GM19023 (cell line): ENCODE results near the gene PAX6.
"Not testable (repeated sequence)": the region's sequence is repeated elsewhere in the genome, so short reads cannot be mapped to it uniquely, and the experiment has no call there.

ENCODE experiments used
- ATAC-seq: cut with Tn5 transposase; IDR thresholded peaks from one replicate; pipeline ENCODE4 v1.9.1; 2021; ENCODE audit warnings: mild to moderate bottlenecking, moderate library complexity; ENCODE audit not compliant: unreplicated experiment

PAX6 gene

DNA sequence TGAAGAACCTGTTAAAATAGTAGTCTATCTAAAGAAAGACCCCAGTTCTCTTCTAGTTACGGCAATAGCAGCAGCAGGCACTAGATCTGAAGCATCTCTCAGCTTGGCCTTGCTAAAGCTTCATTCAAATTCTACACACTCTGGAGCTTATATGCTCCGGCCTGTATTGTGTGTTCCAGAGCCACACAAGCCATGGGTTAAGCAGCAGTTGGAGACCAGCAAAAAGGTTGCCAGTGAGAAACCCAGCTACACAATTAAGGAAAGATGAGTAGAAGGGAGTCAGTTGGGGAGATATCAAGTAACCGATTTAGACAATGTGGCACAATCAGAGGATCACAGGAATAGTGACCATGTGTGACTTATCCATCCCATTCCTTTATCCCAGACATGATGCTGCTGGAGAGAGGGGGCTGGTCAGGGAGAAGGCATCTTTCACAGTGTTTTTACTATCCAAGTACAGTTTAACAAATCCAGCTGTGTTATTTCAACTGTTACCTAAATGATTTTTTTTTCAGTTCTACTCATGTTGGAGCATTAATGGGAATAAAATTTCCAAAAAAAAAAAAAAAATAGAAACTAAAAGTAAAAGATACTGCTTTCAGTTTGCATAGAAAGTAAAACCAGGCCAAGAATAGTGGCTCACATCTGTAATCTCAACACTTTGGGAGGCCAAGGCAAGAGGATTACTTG, 41.0 kb downstream of the PAX6 start:
- no peak for ATAC-seq

DNA sequence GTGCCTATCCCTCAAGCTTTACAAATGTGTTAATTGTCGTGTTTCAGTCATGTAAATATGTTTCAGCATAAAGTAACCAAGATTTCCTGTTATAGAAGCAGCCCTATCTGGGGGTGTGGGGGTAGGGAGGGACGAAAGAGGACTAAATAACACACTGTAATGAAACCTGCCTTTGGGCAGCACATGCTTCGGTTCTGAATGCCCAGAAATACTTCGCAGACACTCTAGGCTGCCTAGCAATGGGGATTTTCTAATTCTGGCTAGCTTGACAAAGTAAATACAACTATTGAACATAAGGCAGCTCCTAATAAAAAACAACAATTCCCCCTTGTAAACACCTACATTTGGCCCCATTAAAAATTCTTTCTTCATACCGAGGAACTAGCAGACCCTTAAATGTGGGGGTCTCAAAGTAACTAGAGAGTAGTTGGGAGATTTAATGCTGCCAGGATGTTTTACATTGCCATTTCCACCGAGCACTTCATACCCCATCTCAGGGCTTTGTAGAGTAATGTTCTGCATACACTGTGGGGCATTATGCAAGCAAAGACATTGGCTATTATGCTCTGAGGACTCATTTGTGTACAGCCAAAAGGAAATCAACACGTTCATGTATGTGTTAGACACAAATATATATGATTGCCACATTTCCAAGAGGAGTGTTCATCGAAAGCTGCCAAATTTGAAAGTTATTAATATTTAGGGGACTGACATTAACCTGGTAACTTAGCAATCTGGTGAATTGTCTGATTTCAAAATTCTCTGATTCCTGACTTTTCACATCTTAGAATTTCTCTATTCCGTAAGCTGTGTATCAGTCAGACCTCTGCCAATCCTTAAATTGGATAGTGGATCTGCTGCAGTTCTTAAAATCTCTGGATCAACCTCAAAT, 42.1 kb downstream of the PAX6 start:
- no peak for ATAC-seq

DNA sequence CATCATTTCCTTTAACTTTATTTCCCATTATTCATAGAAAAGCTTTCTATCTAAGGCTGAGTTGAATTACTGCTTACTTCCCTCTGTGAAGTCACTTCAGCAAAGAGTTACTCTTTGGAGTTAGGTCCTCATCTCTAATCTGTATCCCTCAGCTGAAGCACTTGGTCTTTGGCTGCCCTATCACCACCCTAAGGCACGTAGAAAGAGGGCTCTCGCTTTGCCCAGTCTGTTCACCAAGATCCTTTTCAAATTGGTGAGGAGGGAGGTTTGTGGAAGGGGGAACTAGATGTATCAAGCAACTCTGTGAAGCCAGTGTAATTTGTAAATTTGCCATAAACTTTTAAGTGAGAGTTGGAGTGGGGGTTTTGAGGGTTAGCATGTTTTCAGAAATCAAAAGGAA, 43.4 kb downstream of the PAX6 start:
- no peak for ATAC-seq

DNA sequence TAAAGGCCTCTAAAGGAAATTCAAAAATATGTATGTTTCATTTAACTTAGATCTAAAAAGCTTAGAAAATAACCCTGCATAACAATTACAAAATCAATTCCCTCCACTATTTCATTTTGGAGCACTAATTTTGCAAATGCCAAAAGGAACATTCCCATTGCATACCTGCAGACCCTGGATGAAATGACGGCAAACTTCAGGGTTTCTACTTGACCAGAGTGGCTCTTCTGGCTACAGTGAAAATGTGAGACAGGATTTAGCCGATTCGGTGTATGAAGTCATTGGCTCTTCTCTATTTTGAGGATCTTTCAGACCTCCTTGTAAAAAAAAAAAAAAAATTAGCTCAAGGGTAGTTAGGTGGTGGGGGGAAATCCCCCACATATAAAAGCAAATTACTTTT, 44.1 kb downstream of the PAX6 start:
- ATAC-seq, result no peak

DNA sequence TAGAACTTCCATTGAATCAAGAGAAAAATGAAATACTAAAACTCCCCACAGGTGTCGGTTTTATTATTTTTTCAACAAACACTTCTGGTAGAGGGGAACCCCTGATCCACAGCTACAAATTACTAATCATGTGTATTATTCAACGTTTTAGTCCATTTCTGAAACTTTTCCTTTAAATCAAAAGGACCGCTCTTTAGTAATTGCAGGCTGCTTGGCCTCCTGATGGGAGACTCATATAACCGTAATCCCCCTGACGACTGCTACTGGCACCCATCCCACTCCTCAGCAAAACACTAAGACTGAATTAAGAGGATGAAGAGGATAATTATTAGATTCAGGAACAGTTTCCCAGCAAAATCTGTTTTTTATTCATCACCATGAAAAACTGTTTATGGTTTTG, 46.4 kb downstream of the PAX6 start:
- no peak for ATAC-seq

DNA sequence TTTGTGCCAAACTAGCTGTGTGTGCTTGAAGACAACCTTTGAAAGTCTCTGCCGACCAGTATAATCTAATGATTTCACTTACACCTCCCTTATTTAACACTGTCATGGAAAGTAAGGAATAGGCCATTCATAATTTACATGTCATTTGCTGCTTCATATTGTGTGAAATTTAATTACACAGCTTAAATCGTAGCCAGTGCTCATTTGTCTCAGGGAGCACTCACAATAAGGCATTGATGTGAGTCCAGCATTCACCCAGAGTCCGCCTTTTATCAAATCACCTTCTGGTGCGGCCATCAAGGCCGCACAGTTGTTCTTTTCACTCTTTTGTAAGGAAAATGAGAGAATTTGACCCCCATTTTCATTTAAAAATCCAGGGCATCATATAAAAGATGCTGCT, 46.9 kb downstream of the PAX6 start:
- no peak for ATAC-seq

DNA sequence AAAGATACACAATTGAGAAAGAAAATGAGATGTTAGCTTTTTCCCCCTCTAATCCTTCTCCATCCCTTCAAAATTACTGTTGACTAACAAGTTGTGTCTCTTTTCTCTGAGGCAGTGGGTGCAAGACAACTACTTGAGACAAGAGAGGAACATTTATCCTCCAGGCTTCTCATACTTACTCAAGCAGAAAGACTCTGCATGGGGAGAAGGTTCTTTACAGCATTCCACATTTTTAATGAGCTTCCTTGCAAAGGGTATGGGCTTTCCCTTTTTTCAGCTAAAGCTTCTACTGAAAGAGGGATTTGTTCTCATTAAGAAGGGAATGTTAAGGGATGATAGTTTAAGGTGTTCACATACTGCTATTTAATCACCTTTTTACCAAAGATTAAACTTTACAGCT, 47.8 kb downstream of the PAX6 start:
- no peak for ATAC-seq

DNA sequence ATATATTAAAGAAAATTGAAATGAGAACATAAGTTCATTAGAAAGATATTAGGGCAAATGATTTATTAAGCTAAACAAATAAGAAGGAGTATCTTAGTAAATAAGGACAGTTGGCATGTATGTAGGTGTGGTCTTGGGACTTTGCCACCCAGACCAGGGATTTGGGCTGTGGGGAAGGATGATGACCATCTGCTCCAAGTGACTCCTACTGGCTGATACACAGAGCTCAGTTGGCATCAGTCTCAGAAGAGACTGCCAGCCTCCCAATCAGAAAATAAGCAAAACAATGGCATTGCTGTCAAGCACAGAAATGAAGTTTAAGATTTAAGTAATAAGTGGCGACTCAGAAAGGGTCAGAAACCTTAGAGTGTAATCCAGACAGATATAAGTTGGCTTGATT, 49.5 kb downstream of the PAX6 start:
- ATAC-seq, result no peak

DNA sequence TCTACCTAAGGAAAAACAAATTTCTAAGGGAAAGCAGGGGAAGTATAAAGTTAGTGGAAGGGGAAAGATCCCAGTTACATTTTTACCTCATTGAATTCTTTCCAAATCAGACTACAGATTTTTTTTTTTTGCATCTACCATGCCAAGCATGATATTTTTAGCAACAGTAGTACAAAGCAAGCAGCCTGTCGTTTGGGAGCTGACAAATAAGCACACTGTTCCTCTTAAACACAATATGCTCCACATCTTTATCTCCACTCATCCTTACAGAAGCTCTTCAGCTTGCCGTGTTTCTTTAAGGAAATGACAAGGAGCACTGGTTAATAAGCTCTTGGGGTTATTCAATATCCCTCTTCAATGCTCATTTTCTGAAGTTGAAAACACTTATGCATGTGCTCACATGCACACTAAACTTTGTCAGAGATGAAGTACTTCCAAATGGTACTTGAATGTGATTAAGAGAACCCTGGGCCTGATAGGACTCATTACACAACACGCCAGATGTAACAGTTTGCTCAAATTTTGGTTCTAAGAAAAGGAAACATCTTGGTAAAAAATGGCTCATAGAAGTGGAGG, 53.8 kb downstream of the PAX6 start:
- ATAC-seq, result no peak

DNA sequence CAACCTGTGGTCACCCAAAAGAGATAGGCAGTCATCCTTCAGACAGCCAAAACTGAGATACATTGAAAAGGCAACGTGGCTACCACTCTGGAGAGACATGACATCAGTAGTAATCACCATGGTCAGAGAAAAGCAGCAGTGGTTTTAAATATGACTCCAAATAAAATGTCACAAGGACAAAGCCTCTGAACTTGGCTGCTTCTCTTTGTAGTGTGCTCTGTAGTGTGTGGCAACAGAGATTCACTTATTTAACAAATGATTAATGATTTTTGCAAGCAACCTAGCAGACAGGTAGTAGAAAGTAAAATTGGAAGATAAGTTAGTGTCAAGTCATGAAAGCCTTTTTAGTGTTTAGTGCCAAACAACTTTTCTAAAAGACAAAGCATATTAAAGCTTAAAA, 63.5 kb downstream of the PAX6 start:
- no peak for ATAC-seq

DNA sequence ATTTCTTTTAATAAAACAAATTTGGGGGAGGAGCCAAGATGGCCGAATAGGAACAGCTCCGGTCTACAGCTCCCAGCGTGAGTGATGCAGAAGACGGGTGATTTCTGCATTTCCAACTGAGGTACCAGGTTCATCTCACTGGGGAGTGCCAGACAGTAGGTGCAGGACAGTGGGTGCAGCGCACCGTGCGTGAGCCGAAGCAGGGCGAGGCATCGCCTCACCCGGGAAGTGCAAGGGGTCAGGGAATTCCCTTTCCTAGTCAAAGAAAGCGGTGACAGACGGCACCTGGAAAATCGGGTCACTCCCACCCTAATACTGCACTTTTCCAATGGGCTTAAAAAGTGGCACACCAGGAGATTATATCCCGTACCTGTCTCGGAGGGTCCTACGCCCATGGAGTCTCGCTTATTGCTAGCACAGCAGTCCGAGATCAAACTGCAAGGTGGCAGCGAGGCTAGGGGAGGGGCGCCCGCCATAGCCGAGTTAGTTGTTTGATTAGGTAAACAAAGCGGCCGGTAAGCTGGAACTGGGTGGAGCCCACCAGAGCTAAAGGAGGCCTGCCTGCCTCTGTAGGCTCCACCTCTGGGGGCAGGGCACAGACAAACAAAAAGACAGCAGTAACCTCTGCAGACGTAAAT, 70.3 kb downstream of the PAX6 start:
- ATAC-seq, result not testable (repeated sequence)

DNA sequence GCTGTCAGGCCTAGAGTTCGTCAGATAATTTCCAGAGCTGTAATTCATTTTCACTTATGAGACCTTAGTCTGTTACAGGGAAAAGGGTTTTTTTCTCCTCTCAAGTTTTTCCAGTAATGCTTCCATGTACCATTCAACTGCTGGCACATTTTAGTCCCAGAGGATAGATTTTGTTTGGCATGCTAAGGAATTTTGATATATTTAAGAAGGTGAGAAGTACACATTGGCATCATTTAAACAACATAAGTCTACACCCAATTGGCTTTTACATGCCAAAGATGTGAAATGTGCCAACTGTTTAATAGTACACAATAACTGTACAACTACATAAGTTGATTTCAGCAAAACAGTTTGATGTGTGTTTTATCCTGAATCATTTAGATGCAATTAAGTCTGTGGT, 71.0 kb downstream of the PAX6 start:
- ATAC-seq, result no peak
